Measurements from ENCODE around the gene PHOX2A. TPM values are rescaled to one million over a fixed set of nuclear protein-coding genes. Genes with fewer than 3 reads are reported as not detected.

PHOX2A gene
- total and polyA plus RNA-seq, 7 experiments from 2014 or later: not detected

- intact Hi-C loops (cut with micrococcal nuclease): no loop called here
- CTCF ChIA-PET: no interaction called here
Measured at GRCh38 chr11:72195518-72196270, 48.3 kb downstream of the PHOX2A start.

GRCh38 chr11:72191961-72192381, 52.0 kb downstream of the PHOX2A start, which contains the start of gene FOLR1:
Gene FOLR1 (plus strand): TSS chr11:72192140. CDS start chr11:72192174, 34 bp downstream.
- Mint-ChIP-seq H3K9me3 (no peaks in the 10 kb centered on the region), H3K36me3 (no peaks in the 10 kb centered on the region), H3K4me3 (no peak within 1 kb of the TSS), H3K4me1 (no peaks in the 10 kb centered on the region), H3K27ac (peak within 1 kb of the TSS in 1 of 9 donors; percentile 51), H3K27me3 (peaks cover 0 to 4% (median 0%) of the 10 kb centered on the region in 5 donors)
- no peaks in the 10 kb centered on the region for H3K4me1 ChIP-seq (ENCODE audit: control insufficient read depth in 2 of 2, insufficient read depth in 2 of 2, low read length in 2 of 2)
- no peak for DNase-seq
- H3K4me3 ChIP-seq (ENCODE audit: low read length): no peak within 1 kb of the TSS
- H3K27me3 ChIP-seq (ENCODE audit: control insufficient read depth in 2 of 2, insufficient read depth in 2 of 2, low read length in 2 of 2): no peaks in the 10 kb centered on the region
- POLR2A ChIA-PET: no interaction called here
- no peak within 1 kb of the TSS for H3K27ac ChIP-seq (ENCODE audit: low read depth, low read length)
- CTCF ChIA-PET: no interaction called here
- no peaks in the 10 kb centered on the region for H3K9me3 ChIP-seq (ENCODE audit: control insufficient read depth in 2 of 3, low read length in 3 of 3)
- no peaks in the 10 kb centered on the region for H3K36me3 ChIP-seq (ENCODE audit: control insufficient read depth in 2 of 3, insufficient read depth in 3 of 3, low read length in 3 of 3)
- intact Hi-C loops (cut with micrococcal nuclease): no loop called here
- no peak for ATAC-seq

More at GRCh38 chr11:72195518-72196270, 48.3 kb downstream of the PHOX2A start:
- no peaks in the 10 kb centered on the region for H3K27me3 ChIP-seq (ENCODE audit: control insufficient read depth in 2 of 2, insufficient read depth in 2 of 2, low read length in 2 of 2)
- Mint-ChIP-seq H3K4me1 (no peaks in the 10 kb centered on the region), H3K36me3 (no peaks in the 10 kb centered on the region), H3K27ac (no peak overlapping the region), H3K27me3 (peaks cover 0 to 4% (median 0%) of the 10 kb centered on the region in 5 donors), H3K4me3 (no peak overlapping the region), H3K9me3 (peaks cover 0 to under 1% (median 0%) of the 10 kb centered on the region in 11 donors)
- POLR2A ChIA-PET: interaction anchor here (0.5 kb wide), 1 partner anchor 354 kb away, joined by 3 read pairs; no protein-coding TSS in a partner anchor
- no peaks in the 10 kb centered on the region for H3K9me3 ChIP-seq (ENCODE audit: control insufficient read depth in 2 of 3, low read length in 3 of 3)
- no peak for ATAC-seq
- H3K4me1 ChIP-seq (ENCODE audit: control insufficient read depth in 2 of 2, insufficient read depth in 2 of 2, low read length in 2 of 2): no peaks in the 10 kb centered on the region
- no peaks in the 10 kb centered on the region for H3K36me3 ChIP-seq (ENCODE audit: control insufficient read depth in 2 of 3, insufficient read depth in 3 of 3, low read length in 3 of 3)
- H3K27ac ChIP-seq (ENCODE audit: low read depth, low read length): no peak overlapping the region
- no peak for DNase-seq
- H3K4me3 ChIP-seq (ENCODE audit: low read length): no peak overlapping the region

- DNase-seq (no peak), ATAC-seq (no peak)
- Histone ChIP-seq H3K9me3 (ENCODE audit: control insufficient read depth in 2 of 3, low read length in 3 of 3) (no peaks in the 10 kb centered on the region), H3K4me1 (ENCODE audit: control insufficient read depth in 2 of 2, insufficient read depth in 2 of 2, low read length in 2 of 2) (no peaks in the 10 kb centered on the region), H3K27ac (ENCODE audit: low read depth, low read length) (no peak overlapping the region), H3K4me3 (ENCODE audit: low read length) (no peak overlapping the region), H3K36me3 (ENCODE audit: control insufficient read depth in 2 of 3, insufficient read depth in 3 of 3, low read length in 3 of 3) (no peaks in the 10 kb centered on the region), H3K27me3 (ENCODE audit: control insufficient read depth in 2 of 2, insufficient read depth in 2 of 2, low read length in 2 of 2) (no peaks in the 10 kb centered on the region)
- H3K9me3 Mint-ChIP-seq: peaks cover 0 to 2% (median 0%) of the 10 kb centered on the region in 11 donors
- ChIA-PET POLR2A (no interaction called here), CTCF (interaction anchor here (0.7 kb wide), 2 partner anchors 32 to 383 kb away, joined by 4 read pairs; no protein-coding TSS in a partner anchor)
- intact Hi-C loops (cut with micrococcal nuclease): no loop called here
- H3K27ac Mint-ChIP-seq: no peak overlapping the region
- H3K27me3 Mint-ChIP-seq: peaks cover 0 to 1% (median 0%) of the 10 kb centered on the region in 5 donors
- H3K4me1 Mint-ChIP-seq: no peaks in the 10 kb centered on the region
- H3K4me3 Mint-ChIP-seq: no peak overlapping the region
- no peaks in the 10 kb centered on the region for H3K36me3 Mint-ChIP-seq
Measured at GRCh38 chr11:72190631-72191071, 53.3 kb downstream of the PHOX2A start.

GRCh38 chr11:72189455-72190250, 54.3 kb downstream of the PHOX2A start:
- Mint-ChIP-seq H3K4me3 (no peak overlapping the region), H3K27me3 (peaks cover 0 to 4% (median 0%) of the 10 kb centered on the region in 5 donors), H3K27ac (no peak overlapping the region), H3K4me1 (no peaks in the 10 kb centered on the region), H3K9me3 (peaks cover 0 to 2% (median 0%) of the 10 kb centered on the region in 11 donors), H3K36me3 (no peaks in the 10 kb centered on the region)
- H3K4me3 ChIP-seq (ENCODE audit: low read length): no peak overlapping the region
- no peaks in the 10 kb centered on the region for H3K4me1 ChIP-seq (ENCODE audit: control insufficient read depth in 2 of 2, insufficient read depth in 2 of 2, low read length in 2 of 2)
- H3K27ac ChIP-seq (ENCODE audit: low read depth, low read length): no peak overlapping the region
- no peak for ATAC-seq
- ChIA-PET CTCF (interaction anchor here (0.9 kb wide), 1 partner anchor 164 kb away, joined by 3 read pairs; no protein-coding TSS in a partner anchor), POLR2A (no interaction called here)
- no peaks in the 10 kb centered on the region for H3K9me3 ChIP-seq (ENCODE audit: control insufficient read depth in 2 of 3, low read length in 3 of 3)
- no peaks in the 10 kb centered on the region for H3K36me3 ChIP-seq (ENCODE audit: control insufficient read depth in 2 of 3, insufficient read depth in 3 of 3, low read length in 3 of 3)
- DNase-seq: no peak
- intact Hi-C loops (cut with micrococcal nuclease): no loop called here
- no peaks in the 10 kb centered on the region for H3K27me3 ChIP-seq (ENCODE audit: control insufficient read depth in 2 of 2, insufficient read depth in 2 of 2, low read length in 2 of 2)

Other genes starting within 250 kb of the PHOX2A start
- 10 to 100 TPM; 17.6 to 30.2 (median 23.1) TPM for gene IL18BP, start 245.3 kb downstream of the PHOX2A start, total RNA-seq
- 10 to 100 TPM; 14.4 to 15.1 TPM for gene IL18BP, start 245.3 kb downstream of the PHOX2A start, polyA plus RNA-seq
- gene NUMA1, start 163.6 kb downstream of the PHOX2A start, total RNA-seq: 100 to 1,000 TPM; 216 to 453 (median 266) TPM
- 100 to 1,000 TPM in 1 of 2 donors, 10 to 100 TPM in 1; 27.1 to 142 TPM for gene NUMA1, start 163.6 kb downstream of the PHOX2A start, polyA plus RNA-seq
- 1 to 10 TPM; 1.2 to 7.8 (median 4.6) TPM for gene LRRC51, start 163.3 kb downstream of the PHOX2A start, total RNA-seq
- 1 to 10 TPM; 2.0 to 2.7 TPM for gene LRRC51, start 163.3 kb downstream of the PHOX2A start, polyA plus RNA-seq
- 10 to 100 TPM; 41.8 to 83.0 (median 69.7) TPM for gene LAMTOR1, start 140.9 kb downstream of the PHOX2A start, total RNA-seq
- gene LAMTOR1, start 140.9 kb downstream of the PHOX2A start, polyA plus RNA-seq: 10 to 100 TPM; 63.2 to 78.0 TPM
- gene TOMT, start 138.3 kb downstream of the PHOX2A start, total RNA-seq: under 1 TPM in 1 of 5 experiments, not detected in 4; 0.42 TPM
- gene TOMT, start 138.3 kb downstream of the PHOX2A start, polyA plus RNA-seq: not detected
- gene ANAPC15, start 131.5 kb downstream of the PHOX2A start, total RNA-seq: 10 to 100 TPM; 43.0 to 59.6 (median 44.1) TPM
- 100 to 1,000 TPM in 1 of 2 donors, 10 to 100 TPM in 1; 99.1 to 113 TPM for gene ANAPC15, start 131.5 kb downstream of the PHOX2A start, polyA plus RNA-seq
- gene FOLR3, start 108.5 kb downstream of the PHOX2A start, total RNA-seq: 1 to 10 TPM in 2 of 5 experiments, not detected in 3; 3.4 to 4.6 TPM
- not detected for gene FOLR3, start 108.5 kb downstream of the PHOX2A start, polyA plus RNA-seq
- not detected for gene FOLR1, start 52.0 kb downstream of the PHOX2A start, total RNA-seq
- not detected for gene FOLR1, start 52.0 kb downstream of the PHOX2A start, polyA plus RNA-seq
- gene FOLR2, start 27.4 kb downstream of the PHOX2A start, total RNA-seq: 1 to 10 TPM in 3 of 5 experiments, not detected in 2; 1.1 to 2.6 (median 2.4) TPM
- not detected for gene FOLR2, start 27.4 kb downstream of the PHOX2A start, polyA plus RNA-seq
- gene INPPL1, start 19.4 kb downstream of the PHOX2A start, total RNA-seq: 100 to 1,000 TPM; 103 to 182 (median 134) TPM
- 1 to 10 TPM; 4.1 to 6.3 TPM for gene INPPL1, start 19.4 kb downstream of the PHOX2A start, polyA plus RNA-seq
- gene CLPB, start 190.4 kb upstream of the PHOX2A start, total RNA-seq: 10 to 100 TPM; 14.3 to 24.2 (median 17.9) TPM
- 1 to 10 TPM; 4.9 to 7.4 TPM for gene CLPB, start 190.4 kb upstream of the PHOX2A start, polyA plus RNA-seq

Data from naive thymus-derived CD4-positive, alpha-beta T cell (primary cell).